ENCODE data around the gene RAPGEF6. TPM values are rescaled to one million over a fixed set of nuclear protein-coding genes. Genes with fewer than 3 reads are reported as not detected.

RAPGEF6 gene
- total and polyA plus RNA-seq, 2 experiments from 2014 or later: 9.5 to 20.3 TPM

DNA sequence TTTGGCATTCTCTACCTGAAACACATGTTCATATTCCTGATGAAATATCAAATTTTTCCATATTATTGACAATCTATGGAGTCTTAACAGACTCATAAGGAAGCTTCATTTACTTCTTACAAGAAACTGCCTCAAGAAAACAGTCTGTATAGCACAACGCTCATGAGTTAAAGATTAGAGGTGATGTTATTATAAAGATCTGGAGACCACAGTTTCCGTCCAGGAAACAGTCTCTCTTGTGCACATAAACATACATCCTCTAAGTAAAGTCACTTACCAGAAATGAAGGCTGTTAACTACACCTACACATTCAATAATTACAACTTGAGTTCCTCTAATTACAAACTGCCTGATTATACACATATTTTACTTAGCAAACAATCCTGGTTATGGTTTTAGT lies 86.9 kb downstream of the RAPGEF6 start:
- no peaks in the 10 kb centered on the region for H3K4me1 Mint-ChIP-seq
- Histone ChIP-seq H3K4me3 (no peak overlapping the region), H3F3A (replicated peaks; ENCODE audit: low read depth) (no peaks in the 10 kb centered on the region), H2AFZ (no peak overlapping the region), H3K4me1 (ENCODE audit: insufficient read depth) (no peaks in the 10 kb centered on the region), H3K36me3 (ENCODE audit: insufficient read depth) (no peaks in the 10 kb centered on the region), H3K79me2 (replicated peaks; ENCODE audit: insufficient read depth) (no peaks in the 10 kb centered on the region; the same call in 1 of the 2 replicates), H4K20me1 (replicated peaks; ENCODE audit: insufficient read depth) (no peaks in the 10 kb centered on the region), H3K27ac (ENCODE audit: low read depth) (no peak overlapping the region), H3K27me3 (ENCODE audit: insufficient read depth) (no peaks in the 10 kb centered on the region), H3K9me2 (ENCODE audit: insufficient read depth) (no peaks in the 10 kb centered on the region), H3K4me2 (no peak overlapping the region)
- H3K27me3 Mint-ChIP-seq (ENCODE audit: insufficient read depth, low read depth, poor library complexity): no peaks in the 10 kb centered on the region
- H3K36me3 Mint-ChIP-seq (ENCODE audit: low read depth): no peaks in the 10 kb centered on the region
- H3K9me3 Mint-ChIP-seq: no peaks in the 10 kb centered on the region
- no peak overlapping the region for H3K27ac Mint-ChIP-seq
- H3K4me3 Mint-ChIP-seq: no peak overlapping the region
- ATAC-seq (no peak), DNase-seq (ENCODE audit: low spot score) (no peak)
- no peak for TF ChIP-seq EZH2phosphoT487 (IDR thresholded peaks at IDR 0.05; ENCODE audit: unreplicated experiment)
- no peak for TF ChIP-seq ZNF462 (CRISPR knock-in tag; IDR thresholded peaks at IDR 0.05)
- no peak for TF ChIP-seq NANOG (IDR thresholded peaks at IDR 0.05; ENCODE audit: borderline replicate concordance)
- no peak for TF ChIP-seq CTCF (conservative IDR thresholded peaks at IDR 0.05; ENCODE audit: low read depth in 2 of 2)

DNA sequence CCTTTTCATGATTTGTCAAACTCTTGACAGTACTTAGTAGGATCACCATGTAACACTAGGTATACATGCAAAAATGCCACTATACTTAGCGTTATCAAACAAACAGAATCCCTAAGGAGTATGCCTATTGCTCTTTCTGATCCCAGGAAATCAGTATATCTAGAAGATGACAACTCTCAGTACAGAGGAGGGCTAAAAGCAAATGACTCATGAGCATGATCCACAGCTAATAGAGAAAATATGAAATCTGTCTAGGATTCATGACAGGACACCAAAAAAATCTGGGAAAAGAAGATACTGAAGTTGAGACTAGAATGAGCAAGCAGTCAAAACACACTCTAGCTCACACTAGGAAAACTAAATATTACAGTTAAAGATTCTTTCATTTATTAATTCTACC lies 89.2 kb downstream of the RAPGEF6 start:
- Mint-ChIP-seq H3K27me3 (ENCODE audit: insufficient read depth, low read depth, poor library complexity) (no peaks in the 10 kb centered on the region), H3K27ac (no peak overlapping the region), H3K9me3 (no peaks in the 10 kb centered on the region), H3K4me3 (no peak overlapping the region), H3K4me1 (no peaks in the 10 kb centered on the region), H3K36me3 (ENCODE audit: low read depth) (no peaks in the 10 kb centered on the region)
- H3K27ac ChIP-seq (ENCODE audit: low read depth): no peak overlapping the region
- no peaks in the 10 kb centered on the region for H3K9me2 ChIP-seq (ENCODE audit: insufficient read depth)
- H3F3A ChIP-seq (replicated peaks; ENCODE audit: low read depth): no peaks in the 10 kb centered on the region
- no peaks in the 10 kb centered on the region for H4K20me1 ChIP-seq (replicated peaks; ENCODE audit: insufficient read depth)
- H3K27me3 ChIP-seq (ENCODE audit: insufficient read depth): no peaks in the 10 kb centered on the region
- ATAC-seq: no peak
- no peaks in the 10 kb centered on the region for H3K4me1 ChIP-seq (ENCODE audit: insufficient read depth)
- H3K36me3 ChIP-seq (ENCODE audit: insufficient read depth): no peaks in the 10 kb centered on the region
- H3K4me3 ChIP-seq: no peak overlapping the region
- no peaks in the 10 kb centered on the region; the same call in 1 of the 2 replicates for H3K79me2 ChIP-seq (replicated peaks; ENCODE audit: insufficient read depth)
- H3K4me2 ChIP-seq: no peak overlapping the region
- DNase-seq (ENCODE audit: low spot score): no peak
- H2AFZ ChIP-seq: no peak overlapping the region
- no peak for TF ChIP-seq EZH2 (IDR thresholded peaks at IDR 0.05; ENCODE audit: low read depth, unreplicated experiment)
- TF ChIP-seq EZH2phosphoT487 (IDR thresholded peaks at IDR 0.05; ENCODE audit: unreplicated experiment): no peak
- no peak for TF ChIP-seq STAT1 (IDR thresholded peaks at IDR 0.05; ENCODE audit: unreplicated experiment)
- no peak for TF ChIP-seq JUNB (IDR thresholded peaks at IDR 0.05; ENCODE audit: unreplicated experiment)

All from GM23338 (cell line).